GM18498 (cell line): ENCODE results near the gene CYGB.
"Not testable (repeated sequence)": the region's sequence is repeated elsewhere in the genome, so short reads cannot be mapped to it uniquely, and the experiment has no call there.

Source experiments
- ATAC-seq: cut with Tn5 transposase; IDR thresholded peaks from one replicate; pipeline ENCODE4 v1.9.1; 2021; ENCODE audit warnings: mild to moderate bottlenecking, moderate library complexity; ENCODE audit not compliant: unreplicated experiment

CYGB gene

DNA sequence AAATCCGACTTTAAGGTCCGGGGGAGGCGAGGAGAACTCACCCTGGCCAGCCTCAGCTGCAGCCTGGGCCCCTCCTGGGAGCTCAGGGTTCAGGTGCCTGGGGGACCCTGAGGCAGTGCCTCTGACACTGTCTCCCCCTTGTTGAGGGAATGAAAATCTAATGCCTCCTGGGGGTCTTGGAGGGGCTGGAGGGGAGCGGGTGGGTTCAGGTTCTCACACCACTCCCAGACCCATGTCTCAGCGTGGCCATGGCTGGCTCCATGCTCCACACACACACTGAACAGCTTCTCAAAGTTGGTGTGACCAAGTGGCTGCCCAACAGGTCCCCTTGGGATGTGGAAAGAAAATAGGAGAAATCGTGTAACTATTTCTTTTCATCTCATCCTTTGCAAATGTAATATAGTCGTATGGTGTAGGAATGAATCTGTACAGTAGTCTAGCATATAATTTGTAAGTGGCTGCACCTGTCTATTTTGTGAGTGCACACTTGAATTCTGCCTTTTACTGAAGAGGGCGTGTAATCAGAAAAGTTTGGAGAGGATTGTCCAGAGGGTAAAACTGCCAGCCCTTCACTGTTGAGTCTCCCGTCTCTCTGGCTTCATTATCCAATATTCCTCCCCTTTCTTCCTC lies 1.5 kb upstream of the CYGB start:
- no peak for ATAC-seq

DNA sequence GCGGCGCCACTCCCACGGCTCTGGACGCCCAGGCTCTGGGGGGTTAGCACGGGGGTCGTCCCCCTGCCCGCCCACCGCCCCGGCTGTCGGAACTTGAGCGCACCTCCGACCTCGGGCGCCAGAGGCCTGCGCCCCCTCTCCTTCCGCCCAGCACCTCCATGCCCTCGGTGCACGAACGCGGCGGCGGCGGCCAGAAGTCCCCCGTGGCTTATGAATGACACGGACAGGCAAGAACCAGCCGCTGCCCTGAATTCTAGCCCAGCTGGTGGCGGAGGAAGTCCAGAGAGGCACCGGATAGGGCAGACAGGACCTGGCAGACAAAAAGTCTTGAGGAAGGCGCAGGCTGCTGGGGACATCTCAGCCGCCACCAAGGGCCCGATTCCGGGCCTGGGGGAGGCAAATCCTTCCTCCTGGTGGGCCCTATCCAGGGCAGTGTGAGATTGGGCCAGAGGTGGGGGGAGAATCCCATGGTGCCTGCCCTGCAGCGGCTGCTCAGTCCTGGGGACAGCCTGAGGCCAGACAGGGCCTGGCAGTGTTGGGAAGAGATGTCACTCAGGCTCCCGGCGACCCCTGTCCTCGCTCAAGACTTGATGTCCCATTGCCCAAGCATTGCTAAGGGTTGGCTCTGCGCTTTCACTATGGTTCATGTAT lies 897 bp upstream of the CYGB start:
- ATAC-seq, result no peak

DNA sequence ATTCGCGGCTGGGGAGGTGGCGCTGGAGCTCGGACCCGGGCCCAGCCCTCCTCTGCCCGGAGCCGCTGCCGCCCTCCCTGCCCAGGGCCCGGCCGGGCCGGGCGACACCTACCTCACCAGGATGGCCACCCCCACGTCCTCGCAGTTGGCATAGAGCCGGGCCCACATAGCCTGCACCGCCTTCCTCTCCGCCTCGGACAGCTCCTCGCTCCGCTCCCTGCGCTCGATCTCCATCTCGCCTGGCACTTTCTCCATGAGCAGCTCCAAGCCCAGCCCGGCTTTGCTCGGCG lies 276 bp downstream of the CYGB start:
- ATAC-seq, result no peak

DNA sequence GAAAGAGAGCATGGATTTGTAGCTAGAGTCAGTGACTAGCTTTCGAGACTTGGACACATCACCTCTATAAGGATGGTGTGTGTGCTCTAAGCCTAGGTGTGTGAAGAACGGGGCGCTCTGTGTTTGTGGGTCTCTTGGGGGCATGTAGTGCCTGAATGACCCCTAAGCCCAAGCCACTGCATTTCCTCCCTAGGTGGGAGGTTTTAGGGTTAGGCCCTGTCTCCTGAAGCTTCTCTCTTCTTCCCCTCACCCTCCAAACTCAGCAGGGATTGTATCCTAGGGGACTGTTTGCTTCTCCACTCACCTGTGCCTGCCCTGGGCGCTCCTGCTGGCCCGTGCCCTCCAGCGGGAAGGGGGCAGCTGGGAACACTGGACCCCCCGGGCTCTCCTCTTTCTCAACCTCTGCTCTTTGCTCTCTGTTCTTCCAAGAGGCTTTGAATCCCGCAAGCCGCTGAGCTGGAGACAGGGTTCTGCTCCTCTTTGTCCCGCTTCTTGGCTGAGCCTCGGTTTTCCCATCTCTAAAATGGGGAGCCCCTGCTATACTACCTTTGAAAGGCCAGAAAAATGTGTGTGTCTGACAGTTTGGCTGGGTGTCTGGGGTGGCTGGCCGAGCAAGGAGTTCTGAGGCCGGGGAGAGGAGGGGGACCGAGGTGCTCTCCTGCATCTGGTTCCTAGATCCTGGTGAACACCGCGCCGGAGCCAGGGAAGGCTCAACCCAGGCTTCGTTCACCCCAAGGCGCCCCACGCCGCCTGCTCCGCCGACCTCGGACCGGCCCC lies 810 bp downstream of the CYGB start:
- ATAC-seq, result no peak

DNA sequence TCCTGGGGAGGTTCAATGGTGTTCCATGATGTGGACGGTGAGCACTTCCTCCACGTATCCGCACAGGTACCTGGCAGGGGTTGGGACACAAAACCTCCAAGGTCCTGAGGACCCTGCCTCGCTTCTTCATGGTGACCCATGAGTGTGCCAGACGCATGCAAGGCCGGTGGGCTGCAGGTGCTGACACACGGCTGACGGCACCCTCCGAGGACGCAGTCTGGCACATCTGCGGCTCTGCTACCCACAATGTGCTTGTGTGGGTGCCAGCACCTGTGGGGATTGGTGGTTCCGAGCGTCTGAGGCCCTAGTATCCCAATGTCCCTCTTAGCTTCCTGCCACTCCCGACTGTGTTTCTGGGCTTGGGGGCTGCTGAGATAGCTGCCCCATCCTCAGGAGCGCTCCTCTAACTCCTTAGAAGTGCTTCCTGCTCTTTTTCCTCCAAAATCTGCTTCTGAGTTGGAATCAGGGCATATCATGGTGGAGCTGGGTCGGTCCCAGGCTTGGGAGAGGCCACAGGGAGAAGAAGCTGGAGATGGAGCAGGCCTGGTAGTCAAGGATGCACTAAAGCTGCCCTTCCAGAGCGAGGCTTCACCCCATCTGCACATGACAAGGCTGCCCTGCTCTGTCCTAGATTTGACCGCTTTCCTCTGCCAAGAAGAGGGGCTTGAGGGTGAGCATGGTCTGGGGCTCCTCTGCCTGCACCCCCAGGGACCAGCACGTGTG lies 1.6 kb downstream of the CYGB start:
- no peak for ATAC-seq

DNA sequence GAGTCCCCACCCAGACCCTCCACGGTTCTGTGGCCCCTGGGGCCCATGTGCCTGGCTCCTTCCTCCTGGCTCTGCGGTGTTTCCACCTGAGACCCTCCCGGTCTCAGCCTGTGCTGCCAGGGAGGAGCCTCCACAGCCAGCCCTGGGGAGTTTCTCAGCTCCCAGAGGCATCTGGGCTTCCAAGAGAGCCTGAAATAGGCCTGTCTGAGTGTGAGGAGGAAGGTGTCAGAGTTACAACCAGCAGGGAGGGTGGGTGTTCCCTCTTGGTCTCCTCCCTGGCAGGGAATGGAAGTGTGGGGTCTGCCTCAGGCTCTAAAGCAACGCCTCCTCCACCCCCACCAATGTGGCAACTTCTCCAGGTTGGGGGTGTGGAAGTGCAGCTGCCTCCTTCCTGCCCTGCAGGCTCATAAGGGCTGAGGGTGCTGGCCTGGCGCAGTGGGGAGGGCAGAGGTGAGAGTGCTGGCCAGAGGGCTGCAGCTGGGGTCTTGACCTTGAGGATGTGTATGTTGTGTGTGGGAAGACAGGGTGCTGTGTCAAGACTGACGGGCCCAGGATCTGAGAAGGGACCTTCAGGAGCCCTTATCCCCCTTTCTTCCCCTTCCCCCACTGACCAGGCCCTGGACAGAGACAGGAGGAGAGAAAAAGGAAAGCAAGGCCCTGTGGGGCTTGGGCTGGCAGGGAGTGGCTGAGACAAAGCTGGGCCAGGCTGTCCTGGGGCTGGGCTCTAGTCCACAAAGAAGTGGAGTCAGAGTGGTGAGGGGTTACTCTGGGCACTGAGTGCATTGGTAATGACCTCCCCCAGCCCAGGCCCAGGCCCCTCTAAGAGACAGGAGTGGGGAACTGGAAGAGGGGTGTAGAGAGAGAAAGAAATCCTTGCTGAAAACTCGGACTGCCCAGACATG lies 2.4 kb downstream of the CYGB start:
- no peak for ATAC-seq

DNA sequence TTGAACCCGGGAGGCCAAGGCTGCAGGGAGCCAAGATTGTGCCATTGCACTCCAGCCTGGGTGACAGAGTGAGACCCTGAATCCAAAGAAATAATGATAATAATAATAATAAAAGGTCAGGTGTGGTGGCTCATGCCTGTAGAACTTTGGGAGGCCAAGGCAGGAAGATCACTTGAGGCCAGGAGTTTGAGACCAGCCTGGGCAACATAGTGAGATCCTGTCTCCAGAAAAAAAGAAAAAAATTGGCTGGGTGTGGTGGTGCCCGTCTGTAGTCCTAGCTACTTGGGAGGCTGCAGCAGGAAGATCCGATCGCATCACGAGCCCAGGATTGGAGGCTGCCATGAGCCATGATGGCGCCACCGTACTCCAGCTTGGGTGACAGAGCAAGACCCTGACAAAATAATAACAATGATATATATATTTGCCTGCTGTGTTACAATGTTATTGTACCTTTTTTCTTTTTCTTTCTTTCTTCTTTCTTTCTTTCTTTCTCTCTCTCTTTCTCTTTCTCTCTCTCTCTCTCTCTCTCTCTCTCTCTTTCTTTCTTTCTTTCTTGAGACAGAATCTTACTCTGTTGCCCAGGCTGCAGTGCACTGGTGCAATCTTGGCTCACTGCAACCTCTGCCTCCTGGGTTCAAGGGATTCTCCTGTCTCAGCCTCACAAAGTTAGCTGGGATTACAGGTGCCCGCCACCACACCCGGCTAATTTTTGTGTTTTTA lies 3.7 kb downstream of the CYGB start:
- ATAC-seq, result not testable (repeated sequence)

DNA sequence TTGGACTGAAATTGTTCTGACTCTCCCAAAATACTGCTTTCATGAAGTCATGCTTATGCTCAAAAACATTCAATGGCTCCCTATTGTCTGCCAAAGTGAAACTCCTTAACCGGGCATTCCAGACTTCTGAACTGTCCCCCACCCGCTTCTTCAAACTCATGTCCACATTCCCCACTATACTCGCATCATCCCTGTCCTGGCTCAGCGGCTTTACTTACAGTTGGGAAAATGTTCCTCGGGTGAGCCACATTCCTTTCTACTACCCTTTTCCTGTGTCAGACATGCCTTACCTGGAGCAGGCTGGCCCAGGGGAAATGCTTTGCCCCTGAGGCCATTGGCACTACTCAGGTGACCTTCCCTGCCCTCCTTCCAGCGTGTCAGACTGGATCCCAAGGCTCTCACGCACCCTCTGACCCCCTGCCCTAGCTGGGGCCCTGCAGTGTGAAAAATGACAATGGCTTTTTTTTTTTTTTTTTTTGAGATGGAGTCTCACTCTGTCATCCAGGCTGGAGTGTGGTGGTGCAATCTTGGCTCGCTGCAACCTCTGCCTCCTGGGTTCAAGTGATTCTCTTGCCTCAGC lies 5.3 kb downstream of the CYGB start:
- ATAC-seq, result no peak

DNA sequence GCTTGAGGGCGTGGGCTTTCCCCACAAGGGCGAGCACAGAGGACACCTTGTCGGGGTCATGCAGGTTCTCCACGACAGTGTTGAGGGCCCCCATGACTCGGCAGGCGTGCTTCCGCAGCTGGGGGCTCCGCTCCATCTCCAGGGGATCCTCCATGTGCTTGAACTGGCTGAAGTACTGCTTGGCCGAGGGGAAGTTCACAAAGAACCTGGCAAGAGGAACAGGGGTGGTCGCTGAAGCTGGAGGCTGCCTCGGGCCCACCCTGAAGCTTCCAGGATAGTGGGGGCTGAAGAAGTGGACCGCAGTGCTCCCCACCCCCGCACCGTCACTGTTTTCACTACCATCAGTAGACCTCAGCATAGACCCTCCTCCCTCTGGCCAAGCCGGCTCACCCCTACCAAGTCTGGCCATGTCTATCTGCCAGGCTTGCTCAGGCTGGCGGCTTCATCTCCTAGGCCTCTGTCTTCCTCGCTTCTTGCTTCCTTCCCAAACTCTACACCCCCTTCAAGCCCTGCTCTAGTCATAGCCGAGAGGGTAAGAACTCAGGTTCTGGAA lies 5.9 kb downstream of the CYGB start:
- no peak for ATAC-seq

DNA sequence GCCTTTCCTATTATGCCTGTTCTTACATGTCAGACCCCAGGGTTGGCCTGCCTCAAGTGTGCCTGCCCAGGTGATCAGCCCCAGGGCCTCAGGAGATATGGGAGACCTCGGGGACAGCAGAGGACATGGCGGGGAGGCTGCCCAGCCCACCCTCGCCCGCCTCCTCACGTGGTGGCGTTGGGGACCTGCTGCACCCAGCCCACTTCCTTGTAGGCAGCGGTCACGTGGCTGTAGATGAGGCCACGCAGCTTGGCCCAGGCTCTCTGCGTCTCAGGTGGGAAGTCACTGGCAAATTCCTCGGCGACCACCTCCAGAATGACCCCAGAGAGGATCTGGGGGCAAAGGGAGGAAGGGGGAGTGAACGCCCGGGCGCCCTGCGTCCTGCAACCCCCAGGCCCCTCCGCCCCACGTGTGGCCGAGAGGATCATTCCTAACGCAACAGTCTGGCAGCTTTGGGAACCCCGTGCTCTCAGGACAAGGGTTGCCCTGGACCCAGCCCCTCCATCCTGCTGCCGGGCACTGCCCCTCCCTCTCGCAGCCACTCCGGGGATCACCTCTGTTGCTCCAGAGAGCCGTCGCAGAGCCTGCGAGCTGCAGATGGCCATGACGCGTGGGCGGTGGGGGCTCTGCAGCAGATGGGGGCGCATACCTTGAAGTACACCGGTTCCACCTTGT lies 6.6 kb downstream of the CYGB start:
- ATAC-seq, result no peak

DNA sequence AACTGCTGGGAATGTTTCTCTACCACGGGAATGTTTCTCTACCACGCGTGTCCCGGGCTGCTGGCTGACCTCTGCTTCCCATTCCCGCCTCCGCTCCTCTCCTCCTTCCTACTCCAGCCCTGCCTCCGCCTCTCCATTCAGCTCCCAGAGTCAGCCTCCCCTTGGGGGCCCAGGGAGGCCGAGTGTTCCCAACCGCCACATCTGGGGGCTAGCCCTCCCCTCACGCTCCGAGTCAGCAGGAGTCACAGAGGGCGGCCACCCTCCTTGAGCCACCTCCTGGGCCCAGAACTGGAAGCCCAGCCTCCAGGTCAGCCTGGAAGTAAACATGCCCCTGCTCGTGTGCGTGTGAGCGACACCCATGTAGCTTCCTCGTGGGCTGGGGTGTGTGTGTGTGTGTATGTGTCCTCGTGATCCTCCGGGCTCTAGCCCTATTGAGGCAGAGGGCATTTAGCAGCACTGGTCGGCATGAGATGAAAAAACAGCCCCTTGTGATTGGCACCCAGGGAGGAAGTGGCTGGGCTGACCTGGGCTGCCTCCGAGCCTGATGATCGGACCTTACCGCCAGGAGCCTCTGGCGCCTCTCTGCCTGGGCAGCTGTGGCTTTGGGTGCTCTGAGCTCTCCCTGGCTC lies 7.3 kb downstream of the CYGB start:
- no peak for ATAC-seq

DNA sequence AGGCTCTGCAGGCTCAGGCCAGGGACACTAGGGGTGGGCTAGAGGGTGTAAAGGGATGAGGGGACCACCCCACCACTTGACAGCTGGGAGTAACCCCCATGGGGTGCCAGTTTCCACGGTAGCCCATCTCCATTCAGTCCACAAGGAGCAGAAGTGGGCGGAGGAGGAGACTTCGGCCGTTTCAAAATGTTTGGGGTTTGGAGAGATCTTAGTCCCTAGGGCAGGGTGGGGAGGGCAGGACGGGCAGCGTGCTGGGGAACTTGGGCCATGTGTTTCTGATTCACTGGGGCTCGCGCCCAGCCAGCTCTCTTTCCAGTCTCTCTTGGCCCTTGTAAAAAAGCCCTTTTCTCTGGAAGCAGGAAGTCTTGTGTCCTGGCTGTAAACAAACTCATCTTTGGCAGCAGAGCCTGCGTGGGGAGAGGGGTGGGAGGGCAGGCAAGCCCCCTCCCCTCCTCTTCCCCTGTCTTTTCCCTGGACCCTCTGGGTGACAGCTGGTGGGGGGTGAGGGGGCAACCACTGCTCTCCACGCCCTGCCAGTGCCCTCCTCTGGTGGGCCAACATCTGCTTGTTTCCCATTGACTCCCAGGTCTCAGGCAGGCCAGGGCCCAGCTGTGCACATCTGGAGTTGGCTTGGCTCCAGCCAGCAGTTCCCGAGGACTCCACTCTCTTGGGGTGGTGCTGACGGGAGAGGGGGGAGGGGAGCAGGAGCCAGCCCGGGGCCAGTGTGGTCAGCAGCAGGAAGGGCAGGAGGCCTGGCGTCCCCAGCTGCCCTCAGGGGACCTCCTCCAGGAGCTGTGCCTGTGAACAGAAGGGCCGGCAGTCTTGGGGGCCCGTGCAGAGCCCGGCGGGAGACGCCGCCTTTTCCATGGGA lies 8.1 kb downstream of the CYGB start:
- ATAC-seq, result no peak

DNA sequence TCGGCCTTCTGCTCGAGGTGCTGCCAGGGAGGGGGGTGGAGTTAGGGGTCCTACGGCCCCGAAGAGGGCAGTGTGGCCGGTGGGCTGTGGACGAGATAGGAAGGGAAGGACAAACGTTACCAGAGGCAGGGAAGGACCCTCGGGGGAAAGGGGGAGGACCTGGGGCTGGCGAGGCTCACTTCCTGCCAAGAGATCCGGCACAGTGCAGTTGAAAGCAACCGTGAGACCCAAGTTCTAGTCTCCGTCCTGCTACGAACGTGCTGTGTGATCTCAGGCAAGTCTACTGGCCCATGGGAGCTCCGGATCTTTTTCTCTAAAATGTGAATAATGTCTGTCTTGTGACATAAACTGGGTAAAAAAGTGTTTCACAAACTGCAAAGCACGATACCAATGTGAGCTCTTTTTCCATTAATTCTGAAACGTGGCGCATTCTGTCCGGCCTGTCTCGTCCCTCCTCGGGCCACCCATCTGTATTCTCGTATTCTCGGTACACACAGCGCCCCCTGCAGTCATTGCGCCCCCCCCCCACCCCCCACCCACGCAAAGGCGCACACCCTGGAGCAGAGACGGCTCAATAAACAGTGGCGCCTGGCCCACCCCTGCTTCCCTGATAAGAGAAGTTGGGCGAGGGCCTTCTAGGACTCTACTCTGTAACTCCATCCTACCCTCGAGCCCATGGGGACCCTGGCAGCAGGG lies 8.8 kb downstream of the CYGB start:
- ATAC-seq, result no peak

DNA sequence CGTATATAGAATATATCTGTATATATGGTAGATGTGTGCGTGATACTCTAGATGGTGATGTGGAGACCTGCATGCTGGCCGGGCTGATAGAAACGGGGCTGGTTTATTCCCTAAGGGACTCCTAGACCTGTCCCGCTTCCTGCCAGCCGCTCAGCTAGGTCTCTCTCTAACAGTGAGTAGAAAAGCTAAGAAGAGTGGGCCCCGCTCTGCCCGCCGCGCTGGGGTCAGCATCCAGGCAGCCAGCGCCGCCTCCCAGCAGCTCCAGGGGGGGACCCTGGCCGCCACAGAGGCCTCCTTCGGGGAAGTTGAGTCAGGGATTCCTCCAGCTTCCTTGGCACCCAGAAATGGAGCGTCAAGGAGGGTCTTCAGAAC lies 9.4 kb downstream of the CYGB start:
- ATAC-seq, result peak; percentile 43

DNA sequence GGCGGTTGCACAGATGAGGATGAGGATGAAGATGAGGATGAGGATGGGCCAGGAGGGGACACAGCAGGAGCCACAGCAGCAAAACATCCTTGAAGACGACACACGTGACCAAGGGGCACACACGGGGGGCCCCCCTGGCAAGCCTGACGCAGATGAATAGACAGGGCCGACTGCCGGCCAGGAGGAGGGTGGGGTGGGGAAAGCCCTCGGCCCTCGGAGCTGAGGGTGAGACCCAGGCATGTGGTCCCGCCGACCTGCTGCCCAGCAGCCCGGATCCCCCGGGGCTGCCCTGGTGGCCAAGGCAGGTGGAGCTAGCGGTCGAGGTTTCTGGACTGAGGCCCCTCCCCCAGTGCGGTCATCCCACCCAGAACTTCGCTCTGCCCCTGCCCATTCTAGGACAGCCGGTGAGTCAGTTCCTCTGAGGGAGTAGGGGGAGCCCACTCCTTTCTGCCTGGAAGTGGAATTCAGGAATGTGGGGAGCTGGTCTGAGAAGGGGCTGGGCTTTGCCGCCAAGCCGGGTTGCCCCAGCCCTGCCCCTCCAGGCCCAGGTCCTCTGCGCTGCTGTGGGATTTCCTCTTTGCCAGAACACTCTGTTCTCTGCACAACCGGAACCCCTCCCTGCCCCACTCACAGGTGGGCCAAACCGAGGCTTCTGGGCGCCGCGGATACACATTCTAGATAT lies 9.9 kb downstream of the CYGB start:
- peak; percentile 49 for ATAC-seq

DNA sequence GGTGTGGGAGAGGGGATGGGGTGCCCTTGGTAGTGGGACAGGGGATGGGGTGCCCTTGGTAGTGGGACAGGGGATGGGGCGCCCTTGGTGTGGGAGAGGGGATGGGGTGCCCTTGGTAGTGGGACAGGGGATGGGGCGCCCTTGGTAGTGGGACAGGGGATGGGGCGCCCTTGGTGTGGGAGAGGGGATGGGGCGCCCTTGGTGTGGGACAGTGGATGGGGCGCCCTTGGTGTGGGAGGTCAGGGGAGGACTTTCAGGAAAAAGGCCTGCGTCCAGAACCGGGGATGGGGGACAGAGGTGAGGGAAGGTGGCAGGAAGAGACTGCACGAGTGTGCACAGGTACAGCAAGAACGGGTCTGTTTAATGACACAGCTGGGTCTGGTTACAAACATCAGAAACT lies 10.5 kb downstream of the CYGB start:
- not testable (repeated sequence) for ATAC-seq

DNA sequence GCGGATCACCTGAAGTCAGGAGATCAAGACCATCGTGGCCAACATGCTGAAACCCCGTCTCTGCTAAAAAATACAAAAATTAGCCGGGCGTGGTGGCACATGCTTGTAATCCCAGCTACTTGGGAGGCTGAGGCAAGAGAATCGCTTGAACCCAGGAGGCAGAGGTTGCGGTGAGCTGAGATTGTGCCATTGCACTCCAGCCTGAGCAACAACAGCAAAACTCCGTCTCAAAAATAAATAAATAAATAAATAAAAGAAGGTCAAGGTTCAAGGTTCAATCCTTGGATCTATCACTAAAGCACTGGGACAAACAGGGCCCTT lies 12.0 kb downstream of the CYGB start:
- not testable (repeated sequence) for ATAC-seq
